Measurements from ENCODE around the gene PPM1A. TPM values are rescaled to one million over a fixed set of nuclear protein-coding genes. Genes with fewer than 3 reads are reported as not detected.

The PPM1A gene
- total RNA-seq, 4 donors from 2014 or later = 40.4 to 60.2 (median 53.6) TPM

DNA sequence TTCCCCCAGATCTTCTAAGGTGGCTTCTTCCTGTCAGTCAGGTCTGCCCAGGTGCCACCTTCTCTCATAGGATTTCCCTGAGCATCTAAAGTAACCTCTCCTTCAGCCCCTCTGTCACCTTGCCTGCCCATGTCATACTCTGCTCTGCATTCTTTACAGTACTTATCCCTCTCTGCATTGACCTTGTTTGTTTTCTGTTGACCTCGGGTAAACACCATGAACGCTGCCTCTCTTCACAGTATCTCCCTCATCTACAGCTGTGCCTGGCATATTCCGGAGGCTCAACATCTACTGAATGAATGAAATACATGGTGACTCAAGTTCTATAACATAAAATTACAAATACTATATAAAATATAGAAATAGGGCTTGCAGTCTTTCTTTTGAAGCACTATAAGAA lies 10.1 kb upstream of the PPM1A start:
- no peaks in the 10 kb centered on the region for H3K9me3 ChIP-seq
- TF ChIP-seq, protein P1, sequence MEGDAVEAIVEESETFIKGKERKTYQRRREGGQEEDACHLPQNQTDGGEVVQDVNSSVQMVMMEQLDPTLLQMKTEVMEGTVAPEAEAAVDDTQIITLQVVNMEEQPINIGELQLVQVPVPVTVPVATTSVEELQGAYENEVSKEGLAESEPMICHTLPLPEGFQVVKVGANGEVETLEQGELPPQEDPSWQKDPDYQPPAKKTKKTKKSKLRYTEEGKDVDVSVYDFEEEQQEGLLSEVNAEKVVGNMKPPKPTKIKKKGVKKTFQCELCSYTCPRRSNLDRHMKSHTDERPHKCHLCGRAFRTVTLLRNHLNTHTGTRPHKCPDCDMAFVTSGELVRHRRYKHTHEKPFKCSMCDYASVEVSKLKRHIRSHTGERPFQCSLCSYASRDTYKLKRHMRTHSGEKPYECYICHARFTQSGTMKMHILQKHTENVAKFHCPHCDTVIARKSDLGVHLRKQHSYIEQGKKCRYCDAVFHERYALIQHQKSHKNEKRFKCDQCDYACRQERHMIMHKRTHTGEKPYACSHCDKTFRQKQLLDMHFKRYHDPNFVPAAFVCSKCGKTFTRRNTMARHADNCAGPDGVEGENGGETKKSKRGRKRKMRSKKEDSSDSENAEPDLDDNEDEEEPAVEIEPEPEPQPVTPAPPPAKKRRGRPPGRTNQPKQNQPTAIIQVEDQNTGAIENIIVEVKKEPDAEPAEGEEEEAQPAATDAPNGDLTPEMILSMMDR (IDR thresholded peaks at IDR 0.05) = no peak
- TF ChIP-seq EP300 (IDR thresholded peaks at IDR 0.05) (no peak), POLR2AphosphoS5 (IDR thresholded peaks at IDR 0.05) (no peak)
- DNase-seq (ENCODE audit: extremely low spot score) = no peak
- no peaks in the 10 kb centered on the region for H3K36me3 ChIP-seq
- no peak overlapping the region for H3K27ac ChIP-seq (replicated peaks in 1 of 4)
- peaks cover 0 to 6% (median 0%) of the 10 kb centered on the region in 4 donors for H3K4me1 ChIP-seq
- H3K27me3 ChIP-seq = no peaks in the 10 kb centered on the region
- 95% methylated on average over 3 of the region's 3 CpGs for WGBS
- intact Hi-C loops (cut with DNase I) = no loop called here
- no peak overlapping the region for H3K4me3 ChIP-seq

DNA sequence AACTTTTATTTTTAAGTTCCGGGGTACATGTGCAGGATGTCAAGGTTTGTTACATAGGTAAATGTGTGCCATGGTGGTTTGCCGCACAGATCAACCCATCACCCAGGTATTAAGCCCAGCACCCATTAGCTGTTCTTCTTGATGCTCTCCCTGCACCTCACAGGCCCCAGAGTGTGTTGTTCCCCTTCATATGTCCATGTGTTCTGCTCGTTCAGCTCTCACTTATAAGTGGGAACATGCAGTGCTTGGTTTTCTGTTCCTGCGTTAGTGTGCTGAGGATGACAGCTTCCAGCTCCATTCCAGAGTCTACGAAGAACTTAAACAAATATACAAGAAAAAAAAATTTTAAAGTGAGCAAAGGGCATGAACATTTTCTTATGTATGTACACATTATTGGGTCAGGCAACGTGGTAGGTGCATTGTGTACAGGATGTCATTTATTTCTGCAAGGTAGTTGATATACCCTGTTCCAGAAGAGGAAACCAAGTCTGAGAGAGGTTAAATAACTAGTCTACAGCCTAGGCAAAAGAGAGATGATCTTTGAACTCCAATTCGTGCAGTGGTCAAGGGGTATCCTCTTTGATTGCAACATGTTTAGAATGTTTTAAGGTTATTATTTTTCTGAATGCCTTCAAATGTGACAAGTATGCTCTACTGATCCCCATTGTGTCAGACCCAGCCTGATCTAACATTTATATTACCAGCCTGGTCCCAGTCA lies 8.7 kb upstream of the PPM1A start:
- Histone ChIP-seq H3K4me1 (no peaks in the 10 kb centered on the region), H3K27ac (replicated peaks in 1 of 4) (no peak overlapping the region), H3K36me3 (no peaks in the 10 kb centered on the region), H3K27me3 (no peaks in the 10 kb centered on the region), H3K4me3 (no peak overlapping the region), H3K9me3 (no peaks in the 10 kb centered on the region)
- no peak for DNase-seq (ENCODE audit: extremely low spot score)
- TF ChIP-seq, protein P1 (IDR thresholded peaks at IDR 0.05) = no peak
- no peak for TF ChIP-seq POLR2A (IDR thresholded peaks at IDR 0.05; ENCODE audit: low read depth)
- TF ChIP-seq POLR2AphosphoS5 (IDR thresholded peaks at IDR 0.05) = no peak
- no peak for TF ChIP-seq EP300 (IDR thresholded peaks at IDR 0.05)
- WGBS = 88% methylated on average over 7 of the region's 7 CpGs
- intact Hi-C loops (cut with DNase I) = no loop called here

DNA sequence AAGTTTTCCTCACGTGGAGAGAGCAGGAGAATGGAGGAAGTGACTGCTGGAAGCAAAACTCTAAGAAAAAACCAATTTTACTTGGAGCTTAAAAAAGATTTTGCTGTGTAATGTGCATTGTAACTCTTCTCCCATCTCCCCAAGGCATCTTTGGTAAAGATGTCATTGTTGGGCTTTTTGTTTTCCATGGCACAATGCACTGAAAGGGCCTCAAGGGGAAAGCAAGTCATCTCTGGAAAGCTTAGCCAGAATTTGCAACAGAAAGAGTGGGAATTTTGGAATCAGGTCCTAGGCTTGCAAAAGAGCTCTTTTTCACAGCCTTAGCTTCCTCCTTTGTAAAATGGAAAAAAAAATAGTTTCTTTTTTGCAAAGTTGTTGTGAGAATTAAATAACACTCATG lies 7.9 kb upstream of the PPM1A start:
- Histone ChIP-seq H3K27ac (replicated peaks in 1 of 4) (no peak overlapping the region), H3K4me1 (no peaks in the 10 kb centered on the region), H3K36me3 (no peaks in the 10 kb centered on the region), H3K4me3 (no peak overlapping the region), H3K9me3 (no peaks in the 10 kb centered on the region), H3K27me3 (no peaks in the 10 kb centered on the region)
- 64% methylated on average over 1 of the region's 1 CpG for WGBS
- intact Hi-C loops (cut with DNase I) = no loop called here
- TF ChIP-seq, protein P1 (IDR thresholded peaks at IDR 0.05) = no peak
- TF ChIP-seq EP300 (IDR thresholded peaks at IDR 0.05) (no peak), POLR2AphosphoS5 (IDR thresholded peaks at IDR 0.05) (no peak), POLR2A (IDR thresholded peaks at IDR 0.05; ENCODE audit: low read depth) (no peak)
- no peak for DNase-seq (ENCODE audit: extremely low spot score)

DNA sequence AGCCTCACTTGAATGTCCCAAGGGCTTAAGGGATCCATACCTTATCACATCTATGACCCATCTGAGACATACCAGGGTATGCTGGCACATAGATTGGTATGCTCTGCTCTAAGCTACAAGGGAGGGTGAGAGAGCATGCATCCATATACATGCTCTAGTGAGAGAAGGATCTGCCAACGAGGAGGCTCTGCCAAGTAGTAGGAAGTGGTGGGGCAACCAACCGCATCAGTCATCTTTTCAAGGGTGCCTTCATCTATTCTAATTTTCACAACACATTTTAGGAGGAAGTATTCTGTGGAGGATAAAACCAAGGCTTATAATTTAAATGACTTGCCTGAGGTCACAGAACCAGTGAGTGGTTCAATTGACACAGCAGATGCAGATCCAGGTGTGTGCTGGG lies 6.6 kb upstream of the PPM1A start:
- intact Hi-C loops (cut with DNase I) = no loop called here
- no peak overlapping the region for H3K27ac ChIP-seq (replicated peaks in 1 of 4)
- no peaks in the 10 kb centered on the region for H3K9me3 ChIP-seq
- TF ChIP-seq, protein P1 (IDR thresholded peaks at IDR 0.05) = no peak
- TF ChIP-seq POLR2AphosphoS5 (IDR thresholded peaks at IDR 0.05) (no peak), POLR2A (IDR thresholded peaks at IDR 0.05; ENCODE audit: low read depth) (no peak), EP300 (IDR thresholded peaks at IDR 0.05) (no peak)
- peaks cover 0 to 6% (median 2%) of the 10 kb centered on the region in 4 donors for H3K4me1 ChIP-seq
- H3K27me3 ChIP-seq = no peaks in the 10 kb centered on the region
- WGBS = 68% methylated on average over 2 of the region's 2 CpGs
- no peak overlapping the region for H3K4me3 ChIP-seq
- no peaks in the 10 kb centered on the region for H3K36me3 ChIP-seq
- DNase-seq (ENCODE audit: extremely low spot score) = no peak
